Measurements from ENCODE around the gene FAHD2A. TPM values are rescaled to one million over a fixed set of nuclear protein-coding genes. Genes with fewer than 3 reads are reported as not detected.
"Not testable (repeated sequence)": the region's sequence is repeated elsewhere in the genome, so short reads cannot be mapped to it uniquely, and the experiment has no call there.

The FAHD2A gene
- total and polyA plus RNA-seq, 2 donors (not counting 3 experiments of a cell fraction or from before 2014, with no cell fraction given) = 33.1 to 37.0 TPM

DNA sequence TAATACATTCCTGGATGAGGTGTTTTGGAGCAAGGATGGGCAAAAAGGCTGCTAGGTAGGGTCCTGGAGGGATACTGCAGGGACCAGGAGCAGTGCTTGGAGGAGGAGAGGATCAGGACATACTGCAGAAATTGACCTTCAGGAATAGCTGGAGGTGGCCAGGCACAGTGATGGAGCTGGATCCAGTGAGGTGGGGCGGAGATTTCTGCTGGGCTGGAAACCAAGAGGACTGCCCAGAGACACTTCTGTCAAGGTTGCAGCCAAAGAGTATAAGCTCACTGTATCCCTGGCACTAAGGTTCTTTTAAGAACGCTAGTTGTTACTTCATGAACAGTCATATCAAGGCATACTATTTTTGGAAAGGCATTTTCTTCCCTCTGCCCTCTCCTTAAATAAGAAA, 42.8 kb downstream of the FAHD2A start:
- H2AFZ ChIP-seq (ENCODE audit: low read depth, low read length); DNase-seq (ENCODE audit: low read depth, low spot score); H3K9me1 ChIP-seq (replicated peaks; ENCODE audit: control insufficient read depth, extremely low read depth, insufficient read depth, low read length); H3K36me3 ChIP-seq (ENCODE audit: control insufficient read depth in 2 of 2, extremely low read depth in 1 of 2, insufficient read depth in 2 of 2, low read length in 2 of 2); H3K4me2 ChIP-seq (ENCODE audit: insufficient read depth, low read length); H3K9ac ChIP-seq (replicated peaks; ENCODE audit: extremely low read depth, insufficient read depth, low read length); FAIRE-seq; CTCF ChIA-PET; H3K4me1 ChIP-seq (ENCODE audit: control insufficient read depth, extremely low read depth, insufficient read depth, low read length); H4K20me1 ChIP-seq (replicated peaks; ENCODE audit: control insufficient read depth, extremely low read depth, insufficient read depth, low read length); H3K27me3 ChIP-seq (ENCODE audit: control insufficient read depth in 2 of 2, insufficient read depth in 2 of 2, low read length in 2 of 2); POLR2A ChIA-PET; H3K27ac ChIP-seq (ENCODE audit: insufficient read depth, low read depth, low read length); BruUV-seq (replicated peaks); dilution Hi-C loops (cut with MboI; ENCODE audit: extremely low pct_ligation_motif_present, low sequenced_read_pairs); H3K4me3 ChIP-seq (replicated peaks in 1 of 3; ENCODE audit: insufficient read depth in 1 of 3, low read depth in 1 of 3, low read length in 3 of 3); H3K79me2 ChIP-seq (ENCODE audit: control insufficient read depth, insufficient read depth, low read length); intact Hi-C loops (cut with micrococcal nuclease); H3K9me3 ChIP-seq (replicated peaks; ENCODE audit: control insufficient read depth, insufficient read depth, low read length): not testable (repeated sequence)

DNA sequence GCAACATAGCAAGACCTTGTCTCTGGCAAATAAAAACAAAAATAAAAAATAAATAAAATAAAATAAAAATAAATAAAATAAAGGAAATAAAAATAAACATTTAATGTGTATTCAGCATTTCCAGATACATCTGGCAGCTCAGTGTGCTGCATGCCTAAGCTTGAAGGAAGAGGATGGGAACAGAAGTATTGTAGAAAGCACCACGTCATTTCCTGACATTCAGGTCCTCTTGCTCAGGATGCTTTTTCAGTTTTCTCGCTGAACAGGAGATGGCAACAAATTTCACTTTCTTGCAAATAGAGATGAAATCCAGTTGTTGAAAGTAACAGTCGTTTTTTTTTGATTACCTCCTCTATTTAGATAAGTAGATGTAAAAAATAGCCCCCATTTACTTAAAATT, 60.8 kb downstream of the FAHD2A start:
- H3K9ac ChIP-seq (replicated peaks; ENCODE audit: extremely low read depth, insufficient read depth, low read length); H3K9me1 ChIP-seq (replicated peaks; ENCODE audit: control insufficient read depth, extremely low read depth, insufficient read depth, low read length); dilution Hi-C loops (cut with MboI; ENCODE audit: extremely low pct_ligation_motif_present, low sequenced_read_pairs); FAIRE-seq; H4K20me1 ChIP-seq (replicated peaks; ENCODE audit: control insufficient read depth, extremely low read depth, insufficient read depth, low read length); DNase-seq (ENCODE audit: low read depth, low spot score); H3K36me3 ChIP-seq (ENCODE audit: control insufficient read depth in 2 of 2, extremely low read depth in 1 of 2, insufficient read depth in 2 of 2, low read length in 2 of 2); H3K4me1 ChIP-seq (ENCODE audit: control insufficient read depth, extremely low read depth, insufficient read depth, low read length); H3K9me3 ChIP-seq (replicated peaks; ENCODE audit: control insufficient read depth, insufficient read depth, low read length); POLR2A ChIA-PET; intact Hi-C loops (cut with micrococcal nuclease); CTCF ChIA-PET; H2AFZ ChIP-seq (ENCODE audit: low read depth, low read length); H3K79me2 ChIP-seq (ENCODE audit: control insufficient read depth, insufficient read depth, low read length); H3K27me3 ChIP-seq (ENCODE audit: control insufficient read depth in 2 of 2, insufficient read depth in 2 of 2, low read length in 2 of 2); H3K4me2 ChIP-seq (ENCODE audit: insufficient read depth, low read length); H3K27ac ChIP-seq (ENCODE audit: insufficient read depth, low read depth, low read length); BruUV-seq (replicated peaks); H3K4me3 ChIP-seq (replicated peaks in 1 of 3; ENCODE audit: insufficient read depth in 1 of 3, low read depth in 1 of 3, low read length in 3 of 3): not testable (repeated sequence)

Small RNAs within 50 kb of the gene (small RNA-seq; reads per million reads assigned to genes)
- not detected for gene AC133104.2 (ENCODE audit: insufficient read depth, insufficient read length, low read depth, low replicate concordance)

Other genes starting within 250 kb of the FAHD2A start
- gene ZNF514, start 242.9 kb upstream of the FAHD2A start, total RNA-seq = 9.7 and 11.6 TPM in 2 replicates
- 2.9 and 3.9 TPM in 2 replicates for gene ZNF514, start 242.9 kb upstream of the FAHD2A start, polyA plus RNA-seq
- gene ZNF2, start 236.9 kb upstream of the FAHD2A start, total RNA-seq = 4.2 and 4.4 TPM in 2 replicates
- gene ZNF2, start 236.9 kb upstream of the FAHD2A start, polyA plus RNA-seq = 2.1 and 2.2 TPM in 2 replicates
- gene ZNF892, start 195.2 kb upstream of the FAHD2A start, total RNA-seq = 3.7 and 3.8 TPM in 2 replicates
- gene ZNF892, start 195.2 kb upstream of the FAHD2A start, polyA plus RNA-seq = 0.64 and 0.65 TPM in 2 replicates
- gene PROM2, start 128.3 kb upstream of the FAHD2A start, total RNA-seq = 0.44 and 0.60 TPM in 2 replicates
- 0.10 and 0.39 TPM in 2 replicates for gene PROM2, start 128.3 kb upstream of the FAHD2A start, polyA plus RNA-seq
- gene KCNIP3, start 105.4 kb upstream of the FAHD2A start, total RNA-seq = 0.21 and 0.62 TPM in 2 replicates
- 0.08 and 0.12 TPM in 2 replicates for gene KCNIP3, start 105.4 kb upstream of the FAHD2A start, polyA plus RNA-seq
- not detected in 2 replicates for gene TRIM43B, start 82.0 kb downstream of the FAHD2A start, total RNA-seq
- not detected in 2 replicates for gene TRIM43B, start 82.0 kb downstream of the FAHD2A start, polyA plus RNA-seq
- not detected in 2 replicates for gene TRIM43, start 189.3 kb downstream of the FAHD2A start, total RNA-seq
- not detected in 2 replicates for gene TRIM43, start 189.3 kb downstream of the FAHD2A start, polyA plus RNA-seq